ENCODE data around the gene C1orf94. TPM values are rescaled to one million over a fixed set of nuclear protein-coding genes. Genes with fewer than 3 reads are reported as not detected.

The C1orf94 gene
- total RNA-seq, 4 donors from 2014 or later, result not detected

- WGBS, 2 donors (ENCODE audit: low coverage in 1 of 2), result 26% methylated on average over 13 of the region's 16 CpGs; no CpG with 5 or more reads in 1 of the 2 donors
- TF ChIP-seq EP300 (IDR thresholded peaks at IDR 0.05; ENCODE audit: low read depth) (no peak), CTCF (IDR thresholded peaks at IDR 0.05) (no peak), POLR2A (IDR thresholded peaks at IDR 0.05) (no peak), POLR2AphosphoS5 (IDR thresholded peaks at IDR 0.05) (no peak)
- in situ Hi-C loops (cut with MboI; ENCODE audit: low pct_ligation_motif_present in 1 of 4, low pct_unique_long_range_greater_than_20kb in 1 of 4, low sequenced_read_pairs in 3 of 4), result no loop called here
- no peak overlapping the region for H3K4me3 ChIP-seq
- H3K36me3 ChIP-seq, result no peaks in the 10 kb centered on the region
- H3K27ac ChIP-seq, result no peak overlapping the region
- no peaks in the 10 kb centered on the region for H3K4me1 ChIP-seq
- peaks cover 16% of the 10 kb centered on the region for H3K27me3 ChIP-seq
- H3K9me3 ChIP-seq, result no peaks in the 10 kb centered on the region
- intact Hi-C loops (cut with DNase I; ENCODE audit: low total_unique reads), result no loop called here
- no peak for DNase-seq
These were observed 89.6 kb downstream of the C1orf94 start for GRCh38 chr1:34266127-34266951.

GRCh38 chr1:34267326-34267725, 90.6 kb downstream of the C1orf94 start:
- 60 to 77% methylated on average over 1 to 5 of the region's 5 CpGs for WGBS, 2 donors (ENCODE audit: low coverage in 1 of 2)
- H3K4me3 ChIP-seq, result no peak overlapping the region
- H3K27me3 ChIP-seq, result peaks cover 16% of the 10 kb centered on the region
- H3K27ac ChIP-seq, result no peak overlapping the region
- H3K36me3 ChIP-seq, result no peaks in the 10 kb centered on the region
- in situ Hi-C loops (cut with MboI; ENCODE audit: low pct_ligation_motif_present in 1 of 4, low pct_unique_long_range_greater_than_20kb in 1 of 4, low sequenced_read_pairs in 3 of 4), result no loop called here
- H3K4me1 ChIP-seq, result no peaks in the 10 kb centered on the region
- no peak for DNase-seq
- H3K9me3 ChIP-seq, result no peaks in the 10 kb centered on the region
- intact Hi-C loops (cut with DNase I; ENCODE audit: low total_unique reads), result no loop called here
- TF ChIP-seq CTCF (IDR thresholded peaks at IDR 0.05) (no peak), POLR2AphosphoS5 (IDR thresholded peaks at IDR 0.05) (no peak), EP300 (IDR thresholded peaks at IDR 0.05; ENCODE audit: low read depth) (no peak), POLR2A (IDR thresholded peaks at IDR 0.05) (no peak)

- Histone ChIP-seq H3K36me3 (no peaks in the 10 kb centered on the region), H3K4me1 (no peaks in the 10 kb centered on the region), H3K27me3 (peaks cover 16% of the 10 kb centered on the region), H3K9me3 (no peaks in the 10 kb centered on the region), H3K4me3 (no peak overlapping the region), H3K27ac (no peak overlapping the region)
- intact Hi-C loops (cut with DNase I; ENCODE audit: low total_unique reads), result no loop called here
- in situ Hi-C loops (cut with MboI; ENCODE audit: low pct_ligation_motif_present in 1 of 4, low pct_unique_long_range_greater_than_20kb in 1 of 4, low sequenced_read_pairs in 3 of 4), result no loop called here
- 41 to 53% methylated on average over 2 to 4 of the region's 5 CpGs for WGBS, 2 donors (ENCODE audit: low coverage in 1 of 2)
- DNase-seq, result no peak
- TF ChIP-seq EP300 (IDR thresholded peaks at IDR 0.05; ENCODE audit: low read depth), result no peak
- TF ChIP-seq POLR2A (IDR thresholded peaks at IDR 0.05), result no peak
- no peak for TF ChIP-seq POLR2AphosphoS5 (IDR thresholded peaks at IDR 0.05)
- TF ChIP-seq CTCF (IDR thresholded peaks at IDR 0.05), result no peak
These were observed 91.7 kb downstream of the C1orf94 start for GRCh38 chr1:34268311-34268954.

Other genes starting within 250 kb of the C1orf94 start
- under 1 TPM in 3 of 4 donors, not detected in 1; 0.16 to 1.00 (median 0.27) TPM for gene CSMD2, start 11.7 kb upstream of the C1orf94 start, total RNA-seq

Data from transverse colon (tissue), 4 donors.